Adrenal gland (tissue), 5 donors: ENCODE results near the gene SULT1A2.

Experiments used
- POLR2A ChIP-seq, 2 donors: fragments of 450-650 bp; IDR thresholded peaks; one replicate each; pipeline ENCODE4 v1.6.1; 2017; ENCODE audit warnings: antibody characterized with exemption in 2 of 2, mild to moderate bottlenecking in 2 of 2, moderate library complexity in 1 of 2
- TF ChIP-seq, protein P1 (sequence below), 6 experiments: fragments of 450-650 bp in 4 of 6; fragments of 200-600 bp in 2 of 6; sonication (generic) in 1 of 6; IDR thresholded peaks; 1 replicate in 5 of 6; 2 replicates in 1 of 6; pipeline versions ENCODE4 v1.5.1 to v1.8.0; 2016 to 2021; ENCODE audit warnings: antibody characterized with exemption in 6 of 6, mild to moderate bottlenecking in 2 of 6, moderate library complexity in 1 of 6
- donor health status: DM: no; HTN: no; CAD: no.

DNA sequence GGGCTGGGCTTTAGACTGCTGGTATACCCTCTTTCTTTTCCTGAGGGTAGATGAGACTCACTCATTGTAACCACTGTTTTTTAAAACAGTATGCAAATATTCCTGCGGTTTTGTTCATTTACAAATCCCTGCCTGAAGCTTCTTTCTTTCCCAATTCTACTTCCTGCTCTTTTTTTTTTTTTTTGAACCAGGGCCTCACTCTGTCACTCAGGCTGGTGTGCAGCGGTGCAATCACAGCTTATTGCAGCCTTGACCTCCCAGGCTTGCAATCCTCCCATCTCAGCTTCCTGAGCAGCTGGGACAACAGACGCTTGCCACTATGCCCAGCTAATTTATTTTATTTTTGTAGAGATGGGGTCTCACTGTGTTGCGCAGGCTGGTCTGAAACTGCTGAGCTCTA lies 21.0 kb upstream of the SULT1A2 start:
- TF ChIP-seq, protein P1, sequence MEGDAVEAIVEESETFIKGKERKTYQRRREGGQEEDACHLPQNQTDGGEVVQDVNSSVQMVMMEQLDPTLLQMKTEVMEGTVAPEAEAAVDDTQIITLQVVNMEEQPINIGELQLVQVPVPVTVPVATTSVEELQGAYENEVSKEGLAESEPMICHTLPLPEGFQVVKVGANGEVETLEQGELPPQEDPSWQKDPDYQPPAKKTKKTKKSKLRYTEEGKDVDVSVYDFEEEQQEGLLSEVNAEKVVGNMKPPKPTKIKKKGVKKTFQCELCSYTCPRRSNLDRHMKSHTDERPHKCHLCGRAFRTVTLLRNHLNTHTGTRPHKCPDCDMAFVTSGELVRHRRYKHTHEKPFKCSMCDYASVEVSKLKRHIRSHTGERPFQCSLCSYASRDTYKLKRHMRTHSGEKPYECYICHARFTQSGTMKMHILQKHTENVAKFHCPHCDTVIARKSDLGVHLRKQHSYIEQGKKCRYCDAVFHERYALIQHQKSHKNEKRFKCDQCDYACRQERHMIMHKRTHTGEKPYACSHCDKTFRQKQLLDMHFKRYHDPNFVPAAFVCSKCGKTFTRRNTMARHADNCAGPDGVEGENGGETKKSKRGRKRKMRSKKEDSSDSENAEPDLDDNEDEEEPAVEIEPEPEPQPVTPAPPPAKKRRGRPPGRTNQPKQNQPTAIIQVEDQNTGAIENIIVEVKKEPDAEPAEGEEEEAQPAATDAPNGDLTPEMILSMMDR (IDR thresholded peaks at IDR 0.05) = no peak
- TF ChIP-seq POLR2A (IDR thresholded peaks at IDR 0.05) = no peak
